ENCODE data around the gene TAF6.

The TAF6 gene

GRCh38 chr7:100109521-100110163 is 9.5 kb downstream of the TAF6 start:
- ATAC-seq (ENCODE audit: low read depth) = no peak
- no peaks in the 10 kb centered on the region for H3K27me3 ChIP-seq (ENCODE audit: insufficient read depth, poor library complexity, severe bottlenecking)
- no peaks in the 10 kb centered on the region for H3K9me3 ChIP-seq (ENCODE audit: severe bottlenecking)
- H3K4me3 ChIP-seq (ENCODE audit: severe bottlenecking) = no peak overlapping the region
- peaks cover 74% of the 10 kb centered on the region for H3K36me3 ChIP-seq (ENCODE audit: low read depth)
- DNase-seq (ENCODE audit: low spot score) = no peak
- no peak for TF ChIP-seq CTCF (IDR thresholded peaks at IDR 0.05; ENCODE audit: poor library complexity, severe bottlenecking)
- no peak overlapping the region for H3K27ac ChIP-seq (ENCODE audit: poor library complexity, severe bottlenecking)
- H3K4me1 ChIP-seq (ENCODE audit: insufficient read depth, poor library complexity, severe bottlenecking) = no peaks in the 10 kb centered on the region

GRCh38 chr7:100107890-100108289 is 11.3 kb downstream of the TAF6 start:
- H3K4me1 ChIP-seq (ENCODE audit: insufficient read depth, poor library complexity, severe bottlenecking) = no peaks in the 10 kb centered on the region
- DNase-seq (ENCODE audit: low spot score) (no peak), ATAC-seq (ENCODE audit: low read depth) (no peak)
- no peak overlapping the region for H3K4me3 ChIP-seq (ENCODE audit: severe bottlenecking)
- H3K27ac ChIP-seq (ENCODE audit: poor library complexity, severe bottlenecking) = no peak overlapping the region
- no peaks in the 10 kb centered on the region for H3K9me3 ChIP-seq (ENCODE audit: severe bottlenecking)
- H3K27me3 ChIP-seq (ENCODE audit: insufficient read depth, poor library complexity, severe bottlenecking) = no peaks in the 10 kb centered on the region
- TF ChIP-seq CTCF (IDR thresholded peaks at IDR 0.05; ENCODE audit: poor library complexity, severe bottlenecking) = no peak
- H3K36me3 ChIP-seq (ENCODE audit: low read depth) = peaks cover 63% of the 10 kb centered on the region

DNA sequence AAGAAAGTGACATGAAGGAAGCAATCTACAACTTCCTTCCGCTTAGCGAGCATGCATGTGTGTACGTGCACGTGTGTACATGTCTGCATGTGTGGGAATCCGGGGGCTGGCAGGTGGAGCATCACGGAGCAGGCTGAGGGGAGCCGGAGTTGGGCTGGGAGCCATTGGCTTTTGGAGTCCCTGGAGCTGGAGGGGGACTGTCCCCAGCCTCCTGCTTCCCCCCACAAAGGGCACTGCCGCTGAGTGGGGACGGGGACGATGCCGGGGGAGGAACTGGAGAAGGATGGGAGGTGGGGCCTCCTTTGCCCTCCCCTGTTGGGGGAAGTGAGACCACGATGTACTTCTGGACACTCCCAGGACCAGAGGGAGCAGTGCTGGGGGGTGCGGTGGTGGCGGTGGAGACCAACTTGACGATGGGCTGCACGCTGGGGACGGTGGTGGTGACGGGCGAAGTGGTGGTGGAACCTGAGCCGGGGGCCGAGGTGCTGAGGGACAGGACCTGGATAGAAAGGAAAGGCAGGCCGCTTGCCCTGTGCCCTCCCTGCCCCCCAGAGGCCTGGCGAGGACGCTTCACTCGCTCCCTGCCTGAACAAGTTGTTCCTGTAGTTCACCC is 11.9 kb downstream of the TAF6 start:
- no peak overlapping the region for H3K27ac ChIP-seq (ENCODE audit: poor library complexity, severe bottlenecking)
- H3K9me3 ChIP-seq (ENCODE audit: severe bottlenecking) = no peaks in the 10 kb centered on the region
- no peak for TF ChIP-seq CTCF (IDR thresholded peaks at IDR 0.05; ENCODE audit: poor library complexity, severe bottlenecking)
- peaks cover 56% of the 10 kb centered on the region for H3K36me3 ChIP-seq (ENCODE audit: low read depth)
- DNase-seq (ENCODE audit: low spot score) (no peak), ATAC-seq (ENCODE audit: low read depth) (no peak)
- no peak overlapping the region for H3K4me3 ChIP-seq (ENCODE audit: severe bottlenecking)
- H3K27me3 ChIP-seq (ENCODE audit: insufficient read depth, poor library complexity, severe bottlenecking) = no peaks in the 10 kb centered on the region
- no peaks in the 10 kb centered on the region for H3K4me1 ChIP-seq (ENCODE audit: insufficient read depth, poor library complexity, severe bottlenecking)

GRCh38 chr7:100106633-100107032 is 12.5 kb downstream of the TAF6 start:
- H3K27ac ChIP-seq (ENCODE audit: poor library complexity, severe bottlenecking) = no peak overlapping the region
- H3K27me3 ChIP-seq (ENCODE audit: insufficient read depth, poor library complexity, severe bottlenecking) = no peaks in the 10 kb centered on the region
- H3K4me3 ChIP-seq (ENCODE audit: severe bottlenecking) = no peak overlapping the region
- H3K9me3 ChIP-seq (ENCODE audit: severe bottlenecking) = no peaks in the 10 kb centered on the region
- DNase-seq (ENCODE audit: low spot score) (no peak), ATAC-seq (ENCODE audit: low read depth) (no peak)
- no peak for TF ChIP-seq CTCF (IDR thresholded peaks at IDR 0.05; ENCODE audit: poor library complexity, severe bottlenecking)
- peaks cover 50% of the 10 kb centered on the region for H3K36me3 ChIP-seq (ENCODE audit: low read depth)
- no peaks in the 10 kb centered on the region for H3K4me1 ChIP-seq (ENCODE audit: insufficient read depth, poor library complexity, severe bottlenecking)

GRCh38 chr7:100105534-100105933 is 13.6 kb downstream of the TAF6 start:
- Histone ChIP-seq H3K27ac (ENCODE audit: poor library complexity, severe bottlenecking) (no peak overlapping the region), H3K36me3 (ENCODE audit: low read depth) (peaks cover 39% of the 10 kb centered on the region), H3K9me3 (ENCODE audit: severe bottlenecking) (no peaks in the 10 kb centered on the region), H3K4me1 (ENCODE audit: insufficient read depth, poor library complexity, severe bottlenecking) (no peaks in the 10 kb centered on the region), H3K4me3 (ENCODE audit: severe bottlenecking) (no peak overlapping the region), H3K27me3 (ENCODE audit: insufficient read depth, poor library complexity, severe bottlenecking) (no peaks in the 10 kb centered on the region)
- no peak for DNase-seq (ENCODE audit: low spot score)
- TF ChIP-seq CTCF (IDR thresholded peaks at IDR 0.05; ENCODE audit: poor library complexity, severe bottlenecking) = no peak
- ATAC-seq (ENCODE audit: low read depth) = no peak
